Keratinocyte (primary cell): Measurements from ENCODE around the gene SMAD6. TPM values are rescaled to one million over a fixed set of nuclear protein-coding genes. Genes with fewer than 3 reads are reported as not detected.

ENCODE experiments used
- DNase-seq: peaks from one replicate; pipeline ENCODE4 v3.0.0-alpha.2; 2011; ENCODE audit warnings: low read depth, missing footprints, low spot score
- FAIRE-seq: peaks from 2 replicates; lab custom pipeline; 2011; peaks lifted over from hg19 to GRCh38; lab: Jason Lieb, UNC
- H2AFZ ChIP-seq: 2 replicates; pipeline ENCODE4 v1.6.0; 2012; ENCODE audit warnings: low read length, control low read depth, inconsistent platforms; ENCODE audit not compliant: control insufficient read depth
- H3K27ac ChIP-seq: 2 replicates; pipeline ENCODE4 v1.5.1; 2011; ENCODE audit warnings: low read length; ENCODE audit not compliant: control insufficient read depth, insufficient read depth
- H3K27me3 ChIP-seq: 3 replicates; pipeline ENCODE4 v1.6.0; 2011; ENCODE audit warnings: low read length; ENCODE audit not compliant: control insufficient read depth, insufficient read depth; ENCODE audit errors: extremely low read depth
- H3K36me3 ChIP-seq, 2 experiments: 2 replicates in 1 of 2; 3 replicates in 1 of 2; pipeline ENCODE4 v1.5.1; 2011; ENCODE audit warnings: low read length in 2 of 2, mild to moderate bottlenecking in 1 of 2; ENCODE audit not compliant: control insufficient read depth in 2 of 2, insufficient read depth in 2 of 2; ENCODE audit errors: extremely low read depth in 1 of 2
- H3K4me1 ChIP-seq: 3 replicates; pipeline ENCODE4 v1.5.1; 2011; ENCODE audit warnings: low read length; ENCODE audit not compliant: control insufficient read depth, insufficient read depth; ENCODE audit errors: extremely low read depth
- H3K4me2 ChIP-seq: 3 replicates; pipeline ENCODE4 v1.6.0; 2011; ENCODE audit warnings: low read depth, low read length; ENCODE audit not compliant: control insufficient read depth, insufficient read depth; ENCODE audit errors: extremely low read depth
- H3K4me3 ChIP-seq, 3 experiments: fragments of 200-600 bp in 1 of 3; sonication (generic) in 1 of 3; 2 replicates in 2 of 3; 3 replicates in 1 of 3; pipeline ENCODE4 v1.5.1; 2011 to 2016; ENCODE audit warnings: low read length in 3 of 3, mild to moderate bottlenecking in 3 of 3, control low read depth in 2 of 3, inconsistent platforms in 1 of 3, low read depth in 1 of 3, mixed read lengths in 1 of 3, mixed run types in 1 of 3, moderate library complexity in 1 of 3; ENCODE audit not compliant: control insufficient read depth in 2 of 3, insufficient read depth in 2 of 3; ENCODE audit errors: extremely low read depth in 1 of 3
- H3K79me2 ChIP-seq: 2 replicates; pipeline ENCODE4 v1.6.0; 2012; ENCODE audit warnings: low read length; ENCODE audit not compliant: control insufficient read depth, insufficient read depth
- H3K9ac ChIP-seq: 3 replicates; pipeline ENCODE4 v1.6.0; 2011; ENCODE audit warnings: low read length; ENCODE audit not compliant: control insufficient read depth, insufficient read depth; ENCODE audit errors: extremely low read depth
- H3K9me1 ChIP-seq: 3 replicates; pipeline ENCODE4 v1.6.0; 2011; ENCODE audit warnings: low read length; ENCODE audit not compliant: control insufficient read depth, insufficient read depth; ENCODE audit errors: extremely low read depth
- H3K9me3 ChIP-seq: 2 replicates; pipeline ENCODE4 v1.5.1; 2012; ENCODE audit warnings: low read depth, low read length; ENCODE audit not compliant: control insufficient read depth
- H4K20me1 ChIP-seq: 3 replicates; pipeline ENCODE4 v1.6.0; 2011; ENCODE audit warnings: low read length; ENCODE audit not compliant: control insufficient read depth, insufficient read depth; ENCODE audit errors: extremely low read depth
- CTCF ChIP-seq, 3 experiments: IDR thresholded peaks in 1 of 3; conservative IDR thresholded peaks in 1 of 3; optimal IDR thresholded peaks in 1 of 3; 2 replicates in 2 of 3; 3 replicates in 1 of 3; pipeline versions ENCODE3 to v1.5.1; 2011; ENCODE audit warnings: low read length in 3 of 3, mild to moderate bottlenecking in 3 of 3, moderate library complexity in 2 of 3, control low read depth in 1 of 3, inconsistent platforms in 1 of 3; ENCODE audit not compliant: insufficient read depth in 2 of 3; ENCODE audit errors: extremely low read depth in 1 of 3
- EZH2 ChIP-seq: IDR thresholded peaks from one replicate; pipeline ENCODE4 v1.6.1; 2012; ENCODE audit warnings: inconsistent platforms, mild to moderate bottlenecking, low read length, moderate library complexity
- dilution Hi-C: fragments of 300-500 bp; cut with MboI; formaldehyde crosslinking; loops from one replicate; pipeline ENCODE4 v1.7.0; 2020; ENCODE audit warnings: low sequenced_read_pairs; ENCODE audit not compliant: extremely low pct_ligation_motif_present
- polyA plus RNA-seq, 5 experiments: library from polyadenylated mRNA; depleted of rRNA in 3 of 5; stranded (reverse) in 3 of 5; stranded (forward) in 1 of 5; unstranded in 1 of 5; fragments of >200 nt; gene quantifications; 1 replicate in 1 of 5; 2 replicates in 3 of 5; 3 replicates in 1 of 5; pipeline versions ENCODE4 v1.2.1 to v1.2.3, GENCODE V29; 2011 to 2012; ENCODE audit warnings: missing spikeins in 2 of 5, low read depth in 1 of 5, low replicate concordance in 1 of 5

SMAD6 gene
- polyA plus RNA-seq, 1 donor (not counting 4 experiments of a cell fraction or from before 2014, with no cell fraction given): 0.03 TPM

- DNase-seq: no peak
- no peaks in the 10 kb centered on the region for H3K36me3 ChIP-seq
- peaks cover 3% of the 10 kb centered on the region for H3K4me1 ChIP-seq
- FAIRE-seq: no peak
- no peak overlapping the region for H3K27ac ChIP-seq
- H3K9me3 ChIP-seq: no peaks in the 10 kb centered on the region
- H3K79me2 ChIP-seq: no peaks in the 10 kb centered on the region
- TF ChIP-seq CTCF (optimal IDR thresholded peaks at IDR 0.05 in 1 of 3, IDR thresholded peaks at IDR 0.05 in 1 of 3, conservative IDR thresholded peaks at IDR 0.05 in 1 of 3; ENCODE audit: extremely low read depth in 1 of 3, insufficient read depth in 2 of 3, low read length in 3 of 3) (no peak), EZH2 (no peak)
- no peak overlapping the region for H3K4me3 ChIP-seq
- H3K4me2 ChIP-seq: no peak overlapping the region
- no peaks in the 10 kb centered on the region for H3K27me3 ChIP-seq
- H3K9ac ChIP-seq: no peak overlapping the region
- dilution Hi-C loops: no loop called here
- no peaks in the 10 kb centered on the region for H4K20me1 ChIP-seq
- H2AFZ ChIP-seq: no peak overlapping the region
- no peaks in the 10 kb centered on the region for H3K9me1 ChIP-seq
Observed at GRCh38 chr15:66734961-66735908, 33.2 kb downstream of the SMAD6 start.

GRCh38 chr15:66735909-66736305, 33.9 kb downstream of the SMAD6 start:
- Histone ChIP-seq H3K4me2 (no peak overlapping the region), H3K9me1 (no peaks in the 10 kb centered on the region), H4K20me1 (no peaks in the 10 kb centered on the region), H3K27me3 (no peaks in the 10 kb centered on the region), H3K4me1 (peaks cover 3% of the 10 kb centered on the region), H2AFZ (no peak overlapping the region), H3K36me3 (no peaks in the 10 kb centered on the region), H3K27ac (no peak overlapping the region), H3K9me3 (no peaks in the 10 kb centered on the region), H3K4me3 (no peak overlapping the region), H3K79me2 (no peaks in the 10 kb centered on the region), H3K9ac (no peak overlapping the region)
- FAIRE-seq (no peak), DNase-seq (no peak)
- dilution Hi-C loops: no loop called here
- TF ChIP-seq EZH2 (no peak), CTCF (optimal IDR thresholded peaks at IDR 0.05 in 1 of 3, IDR thresholded peaks at IDR 0.05 in 1 of 3, conservative IDR thresholded peaks at IDR 0.05 in 1 of 3; ENCODE audit: extremely low read depth in 1 of 3, insufficient read depth in 2 of 3, low read length in 3 of 3) (no peak)
